HCT116 (cell line): ENCODE results near the gene RPH3AL.

Experiments
- ATF3 ChIP-seq: IDR thresholded peaks from 2 replicates; pipeline ENCODE4 v1.6.1; 2012
- CTCF ChIP-seq, 3 experiments: fragments of 200-600 bp in 1 of 3; sonication (generic) in 1 of 3; IDR thresholded peaks in 2 of 3; conservative IDR thresholded peaks in 1 of 3; 2 replicates each; pipeline ENCODE4 v1.5.1; 2012 to 2017; ENCODE audit warnings: low read depth in 2 of 3, low read length in 2 of 3, antibody characterized with exemption in 1 of 3, borderline replicate concordance in 1 of 3, control low read depth in 1 of 3, mild to moderate bottlenecking in 1 of 3, mixed read lengths in 1 of 3, mixed run types in 1 of 3, moderate library complexity in 1 of 3; ENCODE audit not compliant: insufficient read depth in 1 of 3
- EGR1 ChIP-seq: IDR thresholded peaks from 2 replicates; pipeline ENCODE4 v1.6.1; 2012; ENCODE audit warnings: low read depth
- EZH2 ChIP-seq: fragments of 200-600 bp; sonication (generic); IDR thresholded peaks from 2 replicates; pipeline ENCODE4 v1.6.1; 2017; ENCODE audit warnings: antibody characterized with exemption, mixed run types
- MAX ChIP-seq: IDR thresholded peaks from 2 replicates; pipeline ENCODE4 v1.6.1; 2012
- POLR2A ChIP-seq: IDR thresholded peaks from 2 replicates; pipeline ENCODE4 v1.7.0; 2011; ENCODE audit warnings: borderline replicate concordance; ENCODE audit not compliant: insufficient read depth, insufficient read length; ENCODE audit errors: extremely low read depth
- POLR2AphosphoS5 ChIP-seq: IDR thresholded peaks from 2 replicates; pipeline ENCODE4 v1.6.1; 2011; ENCODE audit warnings: mild to moderate bottlenecking, low read depth, low read length, moderate library complexity
- RAD21 ChIP-seq: IDR thresholded peaks from 2 replicates; pipeline ENCODE4 v1.6.1; 2012; ENCODE audit warnings: low read depth, mild to moderate bottlenecking
- SIN3A ChIP-seq: IDR thresholded peaks from 2 replicates; pipeline ENCODE4 v1.6.1; 2012; ENCODE audit warnings: low read depth
- SP1 ChIP-seq: IDR thresholded peaks from 2 replicates; pipeline ENCODE4 v1.6.1; 2012; ENCODE audit warnings: low read depth

- no peak for TF ChIP-seq POLR2AphosphoS5
- TF ChIP-seq CTCF (IDR thresholded peaks at IDR 0.05 in 2 of 3, conservative IDR thresholded peaks at IDR 0.05 in 1 of 3; ENCODE audit: borderline replicate concordance in 1 of 3, insufficient read depth in 1 of 3, low read depth in 2 of 3, low read length in 2 of 3) = no peak
- TF ChIP-seq MAX = no peak
- no peak for TF ChIP-seq SP1
- no peak for TF ChIP-seq SIN3A
- TF ChIP-seq POLR2A = no peak
- TF ChIP-seq EZH2 = no peak
- no peak for TF ChIP-seq ATF3
- TF ChIP-seq EGR1 = no peak
- no peak for TF ChIP-seq RAD21
Observed at GRCh38 chr17:330993-331701, 21.5 kb downstream of the RPH3AL start.
